BLaER1 treated with 17β-estradiol and CSF1 and Interleukin-3, amounts not matched to agents 10 nM and 100 nM (cell line): Measurements from ENCODE around the gene CHRNA7.
"Not testable (repeated sequence)": the region's sequence is repeated elsewhere in the genome, so short reads cannot be mapped to it uniquely, and the experiment has no call there.

Experiments used
- H3K27ac ChIP-seq, 11 experiments: shearing (Covaris generic); formaldehyde crosslinking; 2 replicates each; pipeline ENCODE4 v1.8.1; 2022
- H3K27me3 ChIP-seq, 11 experiments: shearing (Covaris generic); formaldehyde crosslinking; 2 replicates each; pipeline ENCODE4 v1.8.1; 2022
- H3K36me3 ChIP-seq, 11 experiments: shearing (Covaris generic); formaldehyde crosslinking; 2 replicates each; pipeline ENCODE4 v1.8.1; 2022
- H3K4me1 ChIP-seq, 10 experiments: shearing (Covaris generic); formaldehyde crosslinking; 2 replicates each; pipeline ENCODE4 v1.8.1; 2022
- H3K4me2 ChIP-seq, 11 experiments: shearing (Covaris generic); formaldehyde crosslinking; 2 replicates each; pipeline ENCODE4 v1.8.1; 2022
- H3K4me3 ChIP-seq, 10 experiments: shearing (Covaris generic); formaldehyde crosslinking; 2 replicates each; pipeline ENCODE4 v1.8.1; 2022
- H3K9ac ChIP-seq, 11 experiments: shearing (Covaris generic); formaldehyde crosslinking; 2 replicates each; pipeline ENCODE4 v1.8.1; 2022
- H3K9me3 ChIP-seq, 11 experiments: shearing (Covaris generic); formaldehyde crosslinking; replicated peaks in 1 of 11; 2 replicates each; pipeline ENCODE4 v1.8.1; 2022
- H4K20me1 ChIP-seq, 11 experiments: shearing (Covaris generic); formaldehyde crosslinking; 2 replicates each; pipeline ENCODE4 v1.8.1; 2022
- Cebpa-rat ChIP-seq, 11 experiments: shearing (Covaris generic); IDR thresholded peaks; 2 replicates each; pipeline ENCODE4 v1.8.1; 2022

CHRNA7 gene

GRCh38 chr15:32123473-32123872, 93.2 kb downstream of the CHRNA7 start:
- H3K9ac ChIP-seq, result no peak overlapping the region
- no peaks in the 10 kb centered on the region for H4K20me1 ChIP-seq
- H3K4me1 ChIP-seq, result peaks cover 0 to 15% (median 12%) of the 10 kb centered on the region in 10 experiments; a peak in 15 of 20 replicates
- no peak overlapping the region for H3K27ac ChIP-seq
- H3K4me3 ChIP-seq, result no peak overlapping the region
- no peak for TF ChIP-seq Cebpa-rat (IDR thresholded peaks at IDR 0.05)
- no peaks in the 10 kb centered on the region for H3K36me3 ChIP-seq
- H3K4me2 ChIP-seq, result no peak overlapping the region
- H3K27me3 ChIP-seq, result no peaks in the 10 kb centered on the region
- H3K9me3 ChIP-seq, result no peaks in the 10 kb centered on the region

GRCh38 chr15:32124726-32125125, 94.4 kb downstream of the CHRNA7 start:
- Histone ChIP-seq H3K4me3 (no peak overlapping the region), H3K36me3 (no peaks in the 10 kb centered on the region), H3K27ac (no peak overlapping the region), H4K20me1 (no peaks in the 10 kb centered on the region), H3K27me3 (no peaks in the 10 kb centered on the region), H3K4me1 (peaks cover 0 to 10% (median 9%) of the 10 kb centered on the region in 10 experiments; a peak in 15 of 20 replicates), H3K9me3 (no peaks in the 10 kb centered on the region), H3K4me2 (no peak overlapping the region), H3K9ac (no peak overlapping the region)
- TF ChIP-seq Cebpa-rat (IDR thresholded peaks at IDR 0.05), result no peak

DNA sequence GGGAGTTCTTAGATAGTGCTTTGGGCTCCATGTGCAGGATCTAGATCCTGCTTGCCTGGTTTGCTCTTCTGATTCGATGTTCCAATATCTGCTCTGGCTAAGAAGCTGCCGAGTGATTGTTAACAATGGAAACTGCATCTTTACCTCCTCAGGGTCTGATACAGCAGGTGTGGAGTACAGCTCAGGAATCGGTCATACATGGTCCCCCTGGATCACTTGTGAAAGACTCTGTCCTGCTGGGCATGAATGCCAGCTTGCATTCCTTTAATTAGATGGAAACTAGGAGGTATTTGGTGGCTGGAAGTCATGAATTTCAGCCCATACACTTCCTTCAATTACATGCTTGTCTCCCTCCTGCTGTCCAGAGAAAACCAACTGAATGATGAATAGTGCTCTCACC, 95.3 kb downstream of the CHRNA7 start:
- Histone ChIP-seq H4K20me1 (no peaks in the 10 kb centered on the region), H3K4me2 (no peak overlapping the region), H3K36me3 (no peaks in the 10 kb centered on the region), H3K9me3 (no peaks in the 10 kb centered on the region), H3K27ac (no peak overlapping the region), H3K9ac (no peak overlapping the region), H3K4me3 (no peak overlapping the region), H3K4me1 (peaks cover 0 to 2% (median 0%) of the 10 kb centered on the region in 10 experiments; a peak in 7 of 20 replicates), H3K27me3 (no peaks in the 10 kb centered on the region)
- TF ChIP-seq Cebpa-rat (IDR thresholded peaks at IDR 0.05), result no peak

GRCh38 chr15:32129815-32130214, 99.5 kb downstream of the CHRNA7 start:
- Histone ChIP-seq H3K9ac (no peak overlapping the region), H3K4me2 (no peak overlapping the region), H3K36me3 (no peaks in the 10 kb centered on the region), H3K4me1 (no peaks in the 10 kb centered on the region), H3K9me3 (no peaks in the 10 kb centered on the region), H3K27me3 (no peaks in the 10 kb centered on the region), H3K4me3 (no peak overlapping the region), H3K27ac (no peak overlapping the region), H4K20me1 (no peaks in the 10 kb centered on the region)
- no peak for TF ChIP-seq Cebpa-rat (IDR thresholded peaks at IDR 0.05)

- Histone ChIP-seq H3K27ac (no peak overlapping the region), H3K9me3 (no peaks in the 10 kb centered on the region), H3K4me3 (no peak overlapping the region), H3K27me3 (no peaks in the 10 kb centered on the region), H3K36me3 (no peaks in the 10 kb centered on the region), H3K4me1 (no peaks in the 10 kb centered on the region), H3K4me2 (no peak overlapping the region), H4K20me1 (no peaks in the 10 kb centered on the region), H3K9ac (no peak overlapping the region)
- no peak for TF ChIP-seq Cebpa-rat (IDR thresholded peaks at IDR 0.05)
These were observed 100.5 kb downstream of the CHRNA7 start for GRCh38 chr15:32130823-32131222.

- Histone ChIP-seq H3K9me3 (no peaks in the 10 kb centered on the region), H3K27ac (no peak overlapping the region), H3K4me2 (no peak overlapping the region), H3K9ac (no peak overlapping the region), H3K27me3 (no peaks in the 10 kb centered on the region), H3K36me3 (no peaks in the 10 kb centered on the region), H3K4me3 (no peak overlapping the region), H3K4me1 (no peaks in the 10 kb centered on the region), H4K20me1 (no peaks in the 10 kb centered on the region)
- no peak for TF ChIP-seq Cebpa-rat (IDR thresholded peaks at IDR 0.05)
These were observed 101.5 kb downstream of the CHRNA7 start for GRCh38 chr15:32131803-32132202.

- no peak for TF ChIP-seq Cebpa-rat (IDR thresholded peaks at IDR 0.05)
- Histone ChIP-seq H3K4me1 (no peaks in the 10 kb centered on the region), H3K9ac (no peak overlapping the region), H4K20me1 (no peaks in the 10 kb centered on the region), H3K27ac (no peak overlapping the region), H3K4me3 (no peak overlapping the region), H3K9me3 (no peaks in the 10 kb centered on the region), H3K27me3 (no peaks in the 10 kb centered on the region), H3K4me2 (no peak overlapping the region), H3K36me3 (no peaks in the 10 kb centered on the region)
These were observed 102.5 kb downstream of the CHRNA7 start for GRCh38 chr15:32132859-32133258.

DNA sequence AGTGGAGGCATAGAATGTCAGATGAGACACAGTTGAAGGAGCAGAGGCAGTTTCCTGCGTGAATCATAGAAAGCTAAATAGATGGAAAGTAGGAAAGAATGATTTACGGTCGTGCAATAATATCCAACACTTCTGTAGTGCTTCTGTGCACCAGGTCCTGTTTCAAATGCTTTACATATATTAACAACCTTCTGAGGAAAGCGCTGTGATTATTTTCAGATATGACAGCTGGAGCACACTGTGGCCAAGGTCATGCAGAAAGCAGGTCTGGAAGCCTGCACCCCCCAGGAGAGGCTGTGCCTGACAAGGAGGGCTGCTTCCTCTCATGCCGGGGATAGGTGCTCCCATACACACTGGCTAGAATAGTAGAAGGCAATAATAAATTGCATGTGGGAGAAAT, 104.5 kb downstream of the CHRNA7 start:
- Histone ChIP-seq H3K9ac (no peak overlapping the region), H3K36me3 (no peaks in the 10 kb centered on the region), H3K4me3 (no peak overlapping the region), H3K27me3 (no peaks in the 10 kb centered on the region), H3K4me1 (no peaks in the 10 kb centered on the region), H4K20me1 (no peaks in the 10 kb centered on the region), H3K9me3 (no peaks in the 10 kb centered on the region), H3K4me2 (no peak overlapping the region), H3K27ac (no peak overlapping the region)
- no peak for TF ChIP-seq Cebpa-rat (IDR thresholded peaks at IDR 0.05)

DNA sequence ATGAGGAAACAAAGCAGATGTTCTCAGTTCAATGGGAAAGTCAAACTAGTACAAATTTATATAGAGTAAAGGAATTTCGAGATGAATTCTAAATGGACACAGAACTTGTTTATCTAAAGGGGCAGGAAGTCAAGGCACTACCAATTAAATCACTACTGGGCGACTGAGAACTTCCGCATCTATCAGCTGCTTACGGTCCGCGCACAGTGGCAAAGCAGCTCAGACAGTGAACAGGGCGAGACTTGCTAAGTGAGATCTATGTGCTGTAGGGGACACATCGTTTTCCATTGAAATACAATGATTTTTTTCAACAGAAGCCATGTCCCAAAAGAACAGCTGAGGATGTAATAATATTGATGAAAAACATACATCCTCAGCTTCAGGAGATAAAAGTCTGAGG, 105.0 kb downstream of the CHRNA7 start:
- Histone ChIP-seq H3K4me2 (no peak overlapping the region), H3K27ac (no peak overlapping the region), H3K4me3 (no peak overlapping the region), H3K27me3 (no peaks in the 10 kb centered on the region), H3K36me3 (no peaks in the 10 kb centered on the region), H3K9me3 (no peaks in the 10 kb centered on the region), H3K9ac (no peak overlapping the region), H3K4me1 (no peaks in the 10 kb centered on the region), H4K20me1 (no peaks in the 10 kb centered on the region)
- no peak for TF ChIP-seq Cebpa-rat (IDR thresholded peaks at IDR 0.05)

- not testable (repeated sequence) for H3K4me2 ChIP-seq, H4K20me1 ChIP-seq, H3K27me3 ChIP-seq, H3K4me3 ChIP-seq, H3K4me1 ChIP-seq, H3K9ac ChIP-seq, H3K27ac ChIP-seq, H3K36me3 ChIP-seq
- H3K9me3 ChIP-seq, result peaks cover 0 to 13% (median 0%) of the 10 kb centered on the region in 11 experiments; a peak in 3 of 22 replicates
These were observed 115.2 kb downstream of the CHRNA7 start for GRCh38 chr15:32145512-32145911.
